Astrocyte (in vitro differentiated cells and primary cell): ENCODE results near the gene MRNIP. TPM values are rescaled to one million over a fixed set of nuclear protein-coding genes. Genes with fewer than 3 reads are reported as not detected.

Experiments
- DNase-seq: peaks from one replicate; pipeline ENCODE4 v3.0.0-alpha.2; 2010; ENCODE audit warnings: low read depth
- FAIRE-seq: peaks from 2 replicates; lab custom pipeline; 2011; peaks lifted over from hg19 to GRCh38; lab: Jason Lieb, UNC
- H2AFZ ChIP-seq: 2 replicates; pipeline ENCODE4 v1.6.0; 2012; ENCODE audit warnings: low read depth, low read length, inconsistent platforms
- H3K27ac ChIP-seq: 2 replicates; pipeline ENCODE4 v1.5.1; 2011; ENCODE audit warnings: low read depth, low read length, inconsistent platforms
- H3K27me3 ChIP-seq: 2 replicates; pipeline ENCODE4 v1.6.0; 2011; ENCODE audit warnings: low read length, inconsistent platforms; ENCODE audit not compliant: insufficient read depth
- H3K36me3 ChIP-seq: 2 replicates; pipeline ENCODE4 v1.5.1; 2011; ENCODE audit warnings: low read length, inconsistent platforms; ENCODE audit not compliant: insufficient read depth
- H3K4me1 ChIP-seq: 2 replicates; pipeline ENCODE4 v1.5.1; 2011; ENCODE audit warnings: low read length, inconsistent platforms; ENCODE audit not compliant: insufficient read depth
- H3K4me2 ChIP-seq: 2 replicates; pipeline ENCODE4 v1.6.0; 2012; ENCODE audit warnings: low read length, inconsistent platforms
- H3K4me3 ChIP-seq: 2 replicates; pipeline ENCODE4 v1.5.1; 2011; ENCODE audit warnings: low read depth, mild to moderate bottlenecking, low read length, inconsistent platforms; ENCODE audit not compliant: insufficient read depth
- H3K79me2 ChIP-seq: 2 replicates; pipeline ENCODE4 v1.6.0; 2012; ENCODE audit warnings: mild to moderate bottlenecking, low read length, inconsistent platforms; ENCODE audit not compliant: insufficient read depth
- H3K9ac ChIP-seq: 2 replicates; pipeline ENCODE4 v1.6.0; 2012; ENCODE audit warnings: mild to moderate bottlenecking, low read length, inconsistent platforms
- H3K9me3 ChIP-seq: 2 replicates; pipeline ENCODE4 v1.5.1; 2012; ENCODE audit warnings: low read depth, mild to moderate bottlenecking, low read length, inconsistent platforms; ENCODE audit not compliant: insufficient read depth
- H4K20me1 ChIP-seq: 2 replicates; pipeline ENCODE4 v1.6.0; 2012; ENCODE audit warnings: low read length, inconsistent platforms; ENCODE audit not compliant: insufficient read depth
- H3K27ac Mint-ChIP-seq: one replicate; pipeline ENCODE4 v1.8.0; 2021; ENCODE audit warnings: mild to moderate bottlenecking, mixed read lengths; ENCODE audit not compliant: unreplicated experiment
- H3K27me3 Mint-ChIP-seq: one replicate; pipeline ENCODE4 v1.8.0; 2021; ENCODE audit warnings: low read depth, mixed read lengths; ENCODE audit not compliant: unreplicated experiment
- H3K36me3 Mint-ChIP-seq: one replicate; pipeline ENCODE4 v1.8.0; 2021; ENCODE audit warnings: low read depth, mixed read lengths; ENCODE audit not compliant: unreplicated experiment
- H3K4me1 Mint-ChIP-seq: one replicate; pipeline ENCODE4 v1.8.0; 2021; ENCODE audit warnings: low read depth, mixed read lengths; ENCODE audit not compliant: unreplicated experiment
- H3K4me3 Mint-ChIP-seq: one replicate; pipeline ENCODE4 v1.8.0; 2021; ENCODE audit warnings: mild to moderate bottlenecking, moderate library complexity, mixed read lengths; ENCODE audit not compliant: unreplicated experiment
- H3K9me3 Mint-ChIP-seq: one replicate; pipeline ENCODE4 v1.8.0; 2021; ENCODE audit warnings: mild to moderate bottlenecking, mixed read lengths; ENCODE audit not compliant: unreplicated experiment
- CTCF ChIP-seq: IDR thresholded peaks from 2 replicates; pipeline ENCODE4 v1.5.1; 2011; ENCODE audit warnings: low read depth, mild to moderate bottlenecking, inconsistent platforms, low read length, moderate library complexity; ENCODE audit not compliant: insufficient read depth
- EZH2 ChIP-seq: IDR thresholded peaks from 2 replicates; pipeline ENCODE4 v1.6.1; 2012; ENCODE audit warnings: mild to moderate bottlenecking, low read length, inconsistent platforms; ENCODE audit not compliant: insufficient read depth
- total RNA-seq: library from RNA; stranded (reverse); gene quantifications from 2 replicates; pipeline ENCODE4 v1.2.1, GENCODE V29; 2021

Gene MRNIP
- total RNA-seq, 1 donor from 2014 or later = 20.7 TPM

- no peak for FAIRE-seq
- Mint-ChIP-seq H3K27me3 (no peaks in the 10 kb centered on the region), H3K36me3 (peaks cover 49% of the 10 kb centered on the region), H3K9me3 (no peaks in the 10 kb centered on the region), H3K4me3 (no peak overlapping the region), H3K27ac (no peak overlapping the region), H3K4me1 (no peaks in the 10 kb centered on the region)
- H2AFZ ChIP-seq = no peak overlapping the region
- peaks cover 11% of the 10 kb centered on the region for H4K20me1 ChIP-seq
- H3K79me2 ChIP-seq = no peaks in the 10 kb centered on the region
- H3K4me3 ChIP-seq = no peak overlapping the region
- no peaks in the 10 kb centered on the region for H3K27me3 ChIP-seq
- no peak overlapping the region for H3K9ac ChIP-seq
- no peaks in the 10 kb centered on the region for H3K9me3 ChIP-seq
- no peak overlapping the region for H3K4me2 ChIP-seq
- H3K36me3 ChIP-seq = peaks cover 33% of the 10 kb centered on the region
- no peaks in the 10 kb centered on the region for H3K4me1 ChIP-seq
- no peak overlapping the region for H3K27ac ChIP-seq
- TF ChIP-seq EZH2 (no peak), CTCF (no peak)
- no peak for DNase-seq
These were observed 32.4 kb upstream of the MRNIP start for GRCh38 chr5:179890751-179891682.

GRCh38 chr5:179889885-179890284, 31.3 kb upstream of the MRNIP start:
- H2AFZ ChIP-seq = no peak overlapping the region
- no peak overlapping the region for H3K4me3 ChIP-seq
- FAIRE-seq (no peak), DNase-seq (no peak)
- Mint-ChIP-seq H3K9me3 (peaks cover 2% of the 10 kb centered on the region), H3K36me3 (peaks cover 57% of the 10 kb centered on the region), H3K27ac (no peak overlapping the region), H3K4me3 (no peak overlapping the region), H3K4me1 (no peaks in the 10 kb centered on the region), H3K27me3 (no peaks in the 10 kb centered on the region)
- H3K27me3 ChIP-seq = no peaks in the 10 kb centered on the region
- no peak for TF ChIP-seq CTCF
- no peak for TF ChIP-seq EZH2
- peaks cover 35% of the 10 kb centered on the region for H3K36me3 ChIP-seq
- H3K4me1 ChIP-seq = no peaks in the 10 kb centered on the region
- H3K79me2 ChIP-seq = no peaks in the 10 kb centered on the region
- no peak overlapping the region for H3K9ac ChIP-seq
- no peak overlapping the region for H3K4me2 ChIP-seq
- H3K9me3 ChIP-seq = no peaks in the 10 kb centered on the region
- H4K20me1 ChIP-seq = peaks cover 11% of the 10 kb centered on the region
- no peak overlapping the region for H3K27ac ChIP-seq

- H3K4me2 ChIP-seq = no peak overlapping the region
- no peak for TF ChIP-seq CTCF
- H3K4me3 ChIP-seq = no peak overlapping the region
- H3K9me3 ChIP-seq = peaks cover 7% of the 10 kb centered on the region
- no peak overlapping the region for H2AFZ ChIP-seq
- H4K20me1 ChIP-seq = peaks cover 5% of the 10 kb centered on the region
- Mint-ChIP-seq H3K9me3 (peaks cover 8% of the 10 kb centered on the region), H3K4me1 (no peaks in the 10 kb centered on the region), H3K4me3 (no peak overlapping the region), H3K27me3 (no peaks in the 10 kb centered on the region), H3K36me3 (peaks cover 63% of the 10 kb centered on the region), H3K27ac (no peak overlapping the region)
- FAIRE-seq = no peak
- no peak overlapping the region for H3K27ac ChIP-seq
- no peak overlapping the region for H3K9ac ChIP-seq
- DNase-seq = no peak
- H3K36me3 ChIP-seq = peaks cover 52% of the 10 kb centered on the region
- no peaks in the 10 kb centered on the region for H3K4me1 ChIP-seq
- no peaks in the 10 kb centered on the region for H3K79me2 ChIP-seq
- H3K27me3 ChIP-seq = no peaks in the 10 kb centered on the region
These were observed 29.2 kb upstream of the MRNIP start for GRCh38 chr5:179887802-179888201.
